HG03565 (cell line): Measurements from ENCODE around the gene SELENOO.

Experiments
- ATAC-seq: cut with Tn5 transposase; IDR thresholded peaks from one replicate; pipeline ENCODE4 v1.9.1; 2021; ENCODE audit warnings: mild to moderate bottlenecking, moderate library complexity; ENCODE audit not compliant: unreplicated experiment

SELENOO gene

DNA sequence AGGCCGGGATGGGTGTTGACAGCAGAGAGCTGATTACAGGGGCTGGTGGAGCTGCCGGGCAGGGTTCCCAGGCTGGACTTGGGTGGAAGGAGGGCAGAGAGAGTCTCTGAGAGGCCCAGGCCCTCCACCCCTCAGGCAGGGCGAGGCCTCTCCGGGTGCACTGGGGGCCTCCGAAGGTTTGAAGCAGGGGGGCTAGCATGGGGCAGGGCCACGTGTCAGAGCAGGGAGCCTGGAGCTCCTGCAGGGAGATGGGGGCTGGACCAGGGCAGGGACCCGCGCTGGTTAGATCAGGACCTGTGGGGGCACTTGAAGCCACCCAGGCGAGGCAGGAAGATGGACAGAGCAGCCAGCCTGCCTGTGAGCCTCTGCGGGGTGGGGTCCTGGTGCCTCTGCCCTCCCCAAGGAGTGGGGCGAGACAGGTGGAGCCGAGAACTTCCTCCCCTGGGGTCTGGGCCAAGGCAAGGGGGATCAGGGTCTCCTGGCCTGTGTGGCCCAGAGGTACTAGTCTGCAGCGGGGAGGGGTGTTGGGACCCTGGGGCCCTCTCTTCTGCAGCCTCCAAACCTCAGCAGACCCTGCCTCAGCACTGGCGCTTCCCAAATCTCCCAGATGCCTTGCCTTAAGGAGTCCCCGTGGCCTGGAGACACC is 29.4 kb upstream of the SELENOO start:
- no peak for ATAC-seq

DNA sequence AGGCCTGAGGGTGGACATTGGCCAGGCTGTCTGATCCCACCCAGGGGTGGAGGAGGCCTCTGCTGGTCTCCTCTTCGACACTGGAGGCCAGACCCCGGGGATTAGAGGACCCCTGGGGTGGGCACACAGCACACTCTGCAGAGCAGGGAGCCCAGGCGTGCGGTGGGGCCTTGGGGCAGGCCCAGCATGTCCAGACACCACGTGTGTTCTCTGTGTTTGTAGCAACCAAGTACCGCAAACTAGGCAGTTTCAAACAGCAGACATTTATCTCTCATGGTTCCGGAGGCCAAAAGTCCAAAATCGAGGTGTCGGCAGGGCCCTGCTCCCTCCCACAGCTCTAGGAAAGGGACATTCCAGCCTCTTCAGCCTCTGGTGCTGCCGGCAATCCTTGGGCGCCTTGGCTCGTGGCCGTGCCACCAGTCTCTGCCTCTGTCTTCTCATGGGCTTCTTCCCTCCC is 28.8 kb upstream of the SELENOO start:
- ATAC-seq = no peak

DNA sequence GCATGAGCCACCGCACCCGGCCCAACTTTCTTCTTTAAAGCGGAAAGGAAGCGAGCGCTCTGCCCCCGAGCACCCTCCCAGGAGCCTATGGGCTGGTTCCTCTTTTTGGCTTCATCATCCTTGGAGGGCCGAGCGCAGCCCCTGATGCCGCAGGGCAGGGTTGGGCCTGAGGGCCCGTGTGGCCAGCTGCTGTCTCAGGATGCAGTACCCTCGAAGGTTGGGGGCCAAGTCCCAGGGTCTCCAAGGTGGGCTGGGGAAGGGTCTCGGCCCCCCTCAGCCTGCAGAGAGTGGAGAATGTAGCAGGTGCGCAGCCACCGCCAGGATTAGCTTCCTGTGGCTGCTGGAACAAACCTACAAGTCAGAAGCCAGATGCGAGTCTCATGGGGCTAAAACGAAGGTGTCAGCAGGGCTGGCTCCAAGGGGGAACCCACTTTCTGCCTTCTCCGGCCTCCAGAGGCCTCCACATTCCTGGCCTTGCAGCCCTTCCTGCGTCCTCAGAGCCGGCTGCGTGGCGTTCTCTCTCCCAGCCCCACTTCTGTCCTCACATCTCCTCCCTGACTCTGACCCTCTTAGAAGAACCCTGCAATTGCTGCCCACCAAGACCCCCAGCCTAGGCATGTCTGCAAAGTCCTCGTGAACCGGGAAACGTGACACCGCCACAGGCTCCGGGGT is 27.4 kb upstream of the SELENOO start:
- no peak for ATAC-seq

DNA sequence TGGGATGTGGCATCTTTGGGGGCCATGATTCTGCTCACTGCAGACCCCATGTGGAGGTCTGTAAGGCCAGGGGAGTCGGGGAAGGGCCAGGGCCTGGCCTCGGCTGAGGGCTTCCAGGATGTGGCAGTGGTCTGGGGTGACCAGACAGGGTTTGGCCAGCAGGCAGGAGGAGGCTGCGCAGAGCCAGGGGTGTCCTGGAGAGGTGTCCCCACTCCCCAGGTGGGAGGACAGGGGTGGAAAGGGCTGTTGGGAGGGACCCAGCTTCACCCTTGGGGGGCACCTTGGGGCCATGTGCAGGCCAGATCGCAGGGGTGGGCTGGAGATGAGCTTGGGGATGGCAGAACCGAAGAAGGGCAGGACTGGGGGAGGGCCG is 26.8 kb upstream of the SELENOO start:
- no peak for ATAC-seq

DNA sequence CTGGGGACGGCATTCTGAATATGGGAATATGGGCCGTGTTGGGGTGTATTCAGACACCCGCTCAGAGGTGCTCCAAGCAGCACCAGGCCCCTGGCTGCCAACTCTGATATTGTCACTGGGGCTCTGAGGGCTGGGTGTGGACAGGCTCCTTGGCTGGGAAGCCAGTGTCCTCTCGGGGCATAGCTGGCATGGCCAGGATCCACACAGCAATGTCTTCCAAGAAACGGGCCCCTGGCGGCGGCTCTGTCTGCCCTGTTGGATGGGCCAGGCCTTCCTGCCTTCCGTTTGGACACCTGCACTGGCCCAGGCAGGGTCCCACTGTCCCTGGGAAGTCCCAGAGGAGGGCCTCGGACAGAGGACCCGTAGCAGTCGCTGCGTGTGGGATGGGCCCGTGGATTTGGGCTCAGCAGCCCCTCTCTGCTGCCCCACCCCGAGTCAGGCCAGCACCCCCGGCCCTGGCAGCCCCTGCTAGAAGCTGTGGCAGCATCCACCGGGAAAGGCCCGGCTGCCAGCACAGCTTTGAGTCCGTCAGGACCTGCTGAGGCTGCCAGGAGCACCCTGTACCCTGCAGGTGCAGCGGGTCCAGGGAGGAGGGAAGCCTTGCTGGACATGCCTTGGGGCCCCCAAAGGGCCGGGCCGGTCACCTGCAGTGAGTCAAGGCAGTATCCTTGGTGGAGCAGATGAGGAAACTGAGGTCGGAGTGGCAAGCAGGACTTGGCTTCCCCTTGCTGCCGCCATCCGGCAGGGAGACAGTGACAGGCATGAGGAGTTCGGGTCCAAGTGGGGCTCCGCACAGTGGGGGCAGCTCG is 26.2 kb upstream of the SELENOO start:
- no peak for ATAC-seq

- no peak for ATAC-seq
These were observed 25.7 kb upstream of the SELENOO start for GRCh38 chr22:50175191-50175461.

DNA sequence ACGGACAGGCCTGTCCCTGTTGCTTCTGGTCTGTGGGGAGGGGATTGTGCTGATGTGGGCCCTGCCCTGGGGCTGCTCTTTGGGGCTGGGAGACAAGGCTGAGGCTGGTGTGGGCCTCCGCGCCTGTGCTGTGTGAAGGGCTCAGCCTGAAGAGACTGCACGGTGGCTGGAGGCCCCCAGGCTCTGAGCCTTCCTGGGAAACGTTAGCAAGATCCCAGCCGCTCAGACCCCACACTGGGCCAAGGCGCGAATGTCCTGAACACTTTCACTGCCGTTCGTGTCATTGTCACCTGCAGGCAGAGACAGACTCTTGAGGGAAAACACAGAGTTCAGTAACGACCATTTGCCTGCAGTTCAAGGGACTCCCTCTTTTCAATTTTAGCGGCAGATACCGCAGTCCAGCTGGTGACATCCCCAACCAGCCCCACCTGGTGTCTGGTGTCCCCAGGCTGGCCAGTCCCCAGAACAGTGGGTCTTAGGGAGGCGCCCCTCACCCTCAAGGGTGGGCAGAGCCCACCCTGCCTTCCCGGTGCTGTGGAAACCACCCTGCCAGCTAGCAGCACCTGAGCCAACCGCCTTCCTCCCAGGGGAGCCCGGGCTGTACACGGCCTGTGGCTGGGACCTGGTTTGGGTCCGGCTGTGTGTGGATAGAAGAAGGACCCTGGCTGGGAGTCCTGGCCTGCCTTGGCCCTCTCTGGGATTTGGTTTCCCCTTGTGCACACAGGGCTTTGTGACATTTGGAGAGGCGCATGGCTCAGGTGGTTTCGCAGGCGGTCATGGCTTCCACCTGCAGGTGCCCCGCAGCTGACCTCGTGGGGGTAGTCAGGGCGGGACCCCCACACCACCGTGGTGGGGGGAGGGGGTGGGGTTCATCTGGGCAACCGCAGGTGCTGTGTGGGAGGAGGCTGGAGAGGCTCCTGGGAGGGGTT is 24.6 kb upstream of the SELENOO start:
- no peak for ATAC-seq

GRCh38 chr22:50176850-50177536 is 23.8 kb upstream of the SELENOO start:
- ATAC-seq = no peak

DNA sequence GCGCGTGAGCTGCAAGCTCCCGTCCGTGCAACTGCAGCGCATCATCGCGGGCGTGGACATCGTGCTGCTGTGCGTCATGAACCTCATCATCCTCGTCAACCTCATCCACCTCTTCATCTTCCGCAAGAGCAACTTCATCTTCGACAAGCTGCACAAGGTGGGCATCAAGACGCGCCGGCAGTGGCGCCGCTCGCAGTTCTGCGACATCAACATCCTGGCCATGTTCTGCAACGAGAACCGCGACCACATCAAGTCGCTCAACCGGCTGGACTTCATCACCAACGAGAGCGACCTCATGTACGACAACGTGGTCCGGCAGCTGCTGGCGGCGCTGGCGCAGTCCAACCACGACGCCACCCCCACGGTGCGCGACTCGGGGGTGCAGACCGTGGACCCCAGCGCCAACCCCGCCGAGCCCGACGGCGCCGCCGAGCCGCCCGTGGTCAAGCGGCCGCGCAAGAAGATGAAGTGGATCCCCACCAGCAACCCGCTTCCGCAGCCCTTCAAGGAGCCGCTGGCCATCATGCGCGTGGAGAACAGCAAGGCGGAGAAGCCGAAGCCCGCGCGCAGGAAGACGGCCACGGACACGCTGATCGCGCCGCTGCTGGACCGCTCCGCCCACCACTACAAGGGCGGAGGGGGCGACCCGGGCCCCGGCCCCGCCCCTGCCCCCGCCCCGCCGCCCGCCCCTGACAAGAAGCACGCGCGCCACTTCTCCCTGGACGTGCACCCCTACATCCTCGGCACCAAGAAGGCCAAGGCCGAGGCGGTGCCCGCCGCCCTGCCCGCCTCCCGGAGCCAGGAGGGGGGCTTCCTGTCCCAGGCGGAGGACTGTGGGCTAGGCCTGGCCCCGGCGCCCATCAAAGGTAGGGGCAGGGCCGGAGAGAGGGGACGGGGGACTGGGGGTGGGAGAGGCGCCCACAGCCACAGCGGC is 23.0 kb upstream of the SELENOO start:
- no peak for ATAC-seq

DNA sequence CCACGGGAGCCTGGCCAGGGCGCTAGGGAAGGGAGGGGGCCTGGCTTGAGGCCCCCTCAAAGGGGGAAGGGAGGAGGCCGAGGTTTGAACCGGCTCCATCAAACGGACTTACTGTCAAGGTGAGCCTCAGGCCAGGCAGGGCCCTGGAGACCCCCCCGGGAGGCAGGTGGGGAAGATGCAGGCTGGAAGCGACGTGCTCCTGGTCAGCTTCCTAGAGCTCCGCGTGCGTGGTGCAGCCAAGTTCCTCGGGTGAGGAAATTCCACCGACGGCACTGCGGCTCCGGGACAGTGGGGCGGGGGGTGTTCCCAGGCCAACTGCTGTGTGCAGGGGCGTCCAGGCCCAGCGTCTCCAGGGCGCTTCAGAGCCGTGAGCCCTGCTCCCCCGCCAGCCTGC is 22.3 kb upstream of the SELENOO start:
- ATAC-seq = no peak

DNA sequence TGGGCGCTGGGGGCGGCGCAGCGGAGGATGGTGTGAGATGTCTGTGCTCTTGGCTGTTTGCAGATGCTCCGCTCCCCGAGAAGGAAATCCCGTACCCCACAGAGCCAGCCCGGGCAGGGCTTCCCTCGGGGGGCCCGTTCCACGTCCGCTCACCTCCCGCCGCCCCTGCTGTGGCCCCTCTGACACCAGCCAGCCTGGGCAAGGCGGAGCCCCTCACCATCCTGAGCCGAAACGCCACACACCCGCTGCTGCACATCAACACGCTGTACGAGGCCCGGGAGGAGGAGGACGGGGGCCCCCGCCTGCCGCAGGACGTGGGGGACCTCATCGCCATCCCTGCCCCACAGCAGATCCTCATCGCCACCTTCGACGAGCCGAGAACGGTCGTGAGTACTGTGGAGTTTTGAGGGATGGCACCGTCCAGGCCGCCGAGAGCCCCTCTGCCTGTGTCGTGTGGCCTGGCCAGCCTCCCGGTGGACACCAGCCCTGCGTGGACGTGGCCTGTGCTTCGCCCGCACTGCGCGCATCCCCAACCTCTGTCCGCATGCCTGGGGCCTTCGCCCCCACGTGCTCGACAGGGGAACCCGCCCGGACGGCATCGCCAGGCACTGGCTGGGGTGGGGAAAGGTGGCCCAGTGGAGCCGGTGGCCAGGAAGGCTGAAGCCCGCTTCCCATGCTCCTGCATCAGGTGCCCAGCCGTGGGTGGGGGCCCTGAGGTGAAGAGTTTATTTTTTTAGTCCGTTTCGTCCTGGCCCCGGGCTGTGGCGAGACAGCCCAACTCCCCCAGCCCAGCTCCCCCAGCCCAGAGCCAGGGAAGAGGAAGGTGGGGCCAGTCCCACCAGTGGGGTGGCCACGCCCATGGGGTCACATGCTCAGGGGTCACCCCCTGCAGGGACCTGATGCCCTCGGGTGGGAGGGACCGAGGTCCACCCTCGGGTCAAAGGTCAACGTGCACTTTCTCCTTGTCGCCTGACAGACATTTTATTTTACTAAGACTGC is 21.6 kb upstream of the SELENOO start:
- ATAC-seq = no peak

- no peak for ATAC-seq
These were observed 20.7 kb upstream of the SELENOO start for GRCh38 chr22:50179937-50180726.

DNA sequence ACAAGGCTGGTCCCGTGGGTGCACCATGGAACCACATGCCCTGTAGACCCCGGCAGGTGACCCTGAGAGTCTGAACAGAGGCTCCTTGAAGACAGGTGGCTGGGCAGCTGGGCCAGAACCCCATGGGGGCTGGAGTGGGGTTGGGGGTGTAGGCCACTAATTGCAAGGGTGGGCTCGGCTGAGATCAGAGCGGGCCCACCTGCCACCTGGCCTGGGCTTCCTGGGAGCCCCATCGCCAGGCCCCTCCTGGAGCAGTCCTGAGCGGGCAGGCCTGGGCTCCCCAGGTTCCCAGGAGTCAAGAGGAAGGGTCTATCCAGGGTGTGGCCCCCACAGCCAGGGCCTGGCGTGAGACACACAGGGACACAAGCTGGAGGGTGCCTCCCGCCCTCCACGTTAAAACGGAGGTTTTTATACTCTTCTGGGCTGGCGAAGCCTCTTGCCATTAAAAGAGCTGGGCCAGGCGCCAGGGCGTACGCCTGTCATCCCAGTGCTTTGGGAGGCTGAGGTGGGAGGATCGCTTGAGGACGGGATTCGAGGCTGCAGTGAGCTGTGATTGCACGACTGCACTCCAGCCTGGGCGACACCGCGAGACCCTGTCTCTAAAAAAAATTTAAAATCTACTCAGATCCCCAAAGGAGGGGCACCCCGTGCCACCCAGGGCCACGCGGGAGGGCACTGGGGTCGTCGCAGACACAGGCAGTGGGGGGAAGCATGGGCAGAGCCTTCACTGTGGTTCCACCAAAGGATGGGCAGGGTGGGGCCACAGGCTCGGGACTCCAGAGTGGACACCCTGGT is 19.9 kb upstream of the SELENOO start:
- no peak for ATAC-seq

GRCh38 chr22:50182176-50183081 is 18.4 kb upstream of the SELENOO start:
- no peak for ATAC-seq

DNA sequence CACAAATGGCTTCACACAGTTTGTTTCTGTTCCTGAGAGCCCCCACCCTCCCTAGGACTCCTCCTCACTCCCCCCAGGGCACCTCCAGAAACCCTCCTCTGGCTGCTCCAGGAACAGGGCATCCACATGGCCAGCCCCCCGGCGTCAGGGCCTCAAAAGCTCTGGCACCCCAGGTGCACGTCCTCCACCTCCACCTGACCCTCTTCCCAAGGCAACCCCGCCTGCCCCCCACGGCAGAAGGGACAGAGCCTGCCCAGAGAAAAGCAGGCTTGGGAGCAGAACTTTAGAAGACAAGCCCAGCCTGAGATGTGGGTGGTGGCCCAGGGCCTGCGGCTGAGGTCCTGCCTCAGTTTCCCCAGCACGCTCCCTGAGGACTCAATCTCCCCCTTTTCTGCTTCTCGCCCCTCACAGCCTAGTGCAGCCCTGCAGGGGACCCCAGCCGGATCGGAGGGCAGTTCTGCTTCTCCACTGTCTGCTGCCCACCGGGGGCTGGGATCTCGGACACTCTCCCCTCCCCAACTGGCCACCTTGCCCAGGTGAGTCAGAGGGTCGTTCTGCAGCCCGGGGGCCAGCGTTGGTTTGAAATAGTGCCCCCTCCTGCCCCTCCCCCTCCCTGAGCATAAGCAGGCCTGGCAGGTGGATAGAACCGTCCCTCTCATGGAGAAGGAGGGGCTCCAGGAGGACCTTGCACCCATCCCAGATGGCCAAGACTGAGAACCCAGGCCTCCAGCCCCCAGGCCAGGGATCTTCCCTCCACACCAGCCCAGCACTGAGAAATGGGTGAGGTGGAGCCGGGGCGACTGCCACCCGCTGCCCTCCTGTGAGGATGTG is 17.5 kb upstream of the SELENOO start:
- no peak for ATAC-seq
